Measurements from ENCODE around the gene AUP1. TPM values are rescaled to one million over a fixed set of nuclear protein-coding genes. Genes with fewer than 3 reads are reported as not detected.
A peak's percentile ranks its signal among the peaks of the same experiment; 100 is the strongest.

The AUP1 gene
- total and polyA plus RNA-seq, 9 of the 15 experiments (the other 6 are each of a cell fraction or from before 2014, with no cell fraction given): 70.7 to 245 (median 165) TPM

GRCh38 chr2:74488643-74489481 is 40.6 kb downstream of the AUP1 start:
- POLR2A ChIA-PET: interaction anchor here (1.2 to 2.4 kb wide), 3 partner anchors 8 to 15 kb away, joined by 5 to 13 read pairs (median 6); no protein-coding TSS in a partner anchor
- intact Hi-C loops (cut with micrococcal nuclease): no loop called here

More at GRCh38 chr2:74488643-74489481, 40.6 kb downstream of the AUP1 start:
- WGBS (ENCODE audit: insufficient coverage, low coverage, missing lambda C conversion rate): 73% methylated on average over 9 of the region's 9 CpGs
- Histone ChIP-seq H3K4me3 (no peak overlapping the region), H3K27ac (ENCODE audit: extremely low read depth, low read depth, low read length) (no peak overlapping the region; the same call in 2 of the 3 replicates), H3K36me3 (ENCODE audit: control insufficient read depth, insufficient read depth, low read length) (peaks cover 57% of the 10 kb centered on the region; the same call in 2 of the 3 replicates), H3K9me1 (ENCODE audit: control insufficient read depth, insufficient read depth, low read length) (no peaks in the 10 kb centered on the region), H3K9ac (ENCODE audit: insufficient read depth in 1 of 2, low read depth in 2 of 2, low read length in 2 of 2) (peak overlapping the region in 1 of 2 experiments; percentile 52; a peak in 1 of 4 replicates), H2AFZ (ENCODE audit: low read depth, low read length) (no peak overlapping the region), H3K4me2 (ENCODE audit: insufficient read depth, low read length) (no peak overlapping the region), H3K4me1 (replicated peaks in 1 of 2; ENCODE audit: control insufficient read depth in 2 of 2, insufficient read depth in 2 of 2, low read length in 2 of 2) (peaks cover 4 to 8% of the 10 kb centered on the region in 2 experiments; a peak in 4 of 5 replicates), H3K79me2 (ENCODE audit: control insufficient read depth, insufficient read depth, low read length) (0 out of 3 replicates have a peak, but pooled peaks cover 3% of the 10 kb centered on the region), H3K27me3 (ENCODE audit: control insufficient read depth in 2 of 2, insufficient read depth in 2 of 2, low read length in 2 of 2) (no peaks in the 10 kb centered on the region), H3K9me3 (replicated peaks; ENCODE audit: control insufficient read depth, insufficient read depth, low read depth, low read length) (no peaks in the 10 kb centered on the region), H4K20me1 (replicated peaks; ENCODE audit: control insufficient read depth, insufficient read depth, low read length) (no peaks in the 10 kb centered on the region)
- ATAC-seq (peak; percentile 71), DNase-seq (ENCODE audit: extremely low read depth in 1 of 4, low spot score in 3 of 4) (no peak), FAIRE-seq (no peak)
- no TSS peak for BruUV-seq (replicated peaks)
- CTCF ChIA-PET (ENCODE audit: low intra/inter-chr PET ratio): no interaction called here
- TF ChIP-seq E4F1 (CRISPR knock-in tag; IDR thresholded peaks at IDR 0.05; ENCODE audit: borderline replicate concordance) (no peak), ZNF764 (CRISPR knock-in tag; IDR thresholded peaks at IDR 0.05; ENCODE audit: low read depth) (no peak), THRB (CRISPR knock-in tag; conservative IDR thresholded peaks at IDR 0.05) (no peak)
- TF ChIP-seq, protein P1, sequence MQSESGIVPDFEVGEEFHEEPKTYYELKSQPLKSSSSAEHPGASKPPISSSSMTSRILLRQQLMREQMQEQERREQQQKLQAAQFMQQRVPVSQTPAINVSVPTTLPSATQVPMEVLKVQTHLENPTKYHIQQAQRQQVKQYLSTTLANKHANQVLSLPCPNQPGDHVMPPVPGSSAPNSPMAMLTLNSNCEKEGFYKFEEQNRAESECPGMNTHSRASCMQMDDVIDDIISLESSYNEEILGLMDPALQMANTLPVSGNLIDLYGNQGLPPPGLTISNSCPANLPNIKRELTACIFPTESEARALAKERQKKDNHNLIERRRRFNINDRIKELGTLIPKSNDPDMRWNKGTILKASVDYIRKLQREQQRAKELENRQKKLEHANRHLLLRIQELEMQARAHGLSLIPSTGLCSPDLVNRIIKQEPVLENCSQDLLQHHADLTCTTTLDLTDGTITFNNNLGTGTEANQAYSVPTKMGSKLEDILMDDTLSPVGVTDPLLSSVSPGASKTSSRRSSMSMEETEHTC (IDR thresholded peaks at IDR 0.05): no peak
- TF ChIP-seq, protein P2, sequence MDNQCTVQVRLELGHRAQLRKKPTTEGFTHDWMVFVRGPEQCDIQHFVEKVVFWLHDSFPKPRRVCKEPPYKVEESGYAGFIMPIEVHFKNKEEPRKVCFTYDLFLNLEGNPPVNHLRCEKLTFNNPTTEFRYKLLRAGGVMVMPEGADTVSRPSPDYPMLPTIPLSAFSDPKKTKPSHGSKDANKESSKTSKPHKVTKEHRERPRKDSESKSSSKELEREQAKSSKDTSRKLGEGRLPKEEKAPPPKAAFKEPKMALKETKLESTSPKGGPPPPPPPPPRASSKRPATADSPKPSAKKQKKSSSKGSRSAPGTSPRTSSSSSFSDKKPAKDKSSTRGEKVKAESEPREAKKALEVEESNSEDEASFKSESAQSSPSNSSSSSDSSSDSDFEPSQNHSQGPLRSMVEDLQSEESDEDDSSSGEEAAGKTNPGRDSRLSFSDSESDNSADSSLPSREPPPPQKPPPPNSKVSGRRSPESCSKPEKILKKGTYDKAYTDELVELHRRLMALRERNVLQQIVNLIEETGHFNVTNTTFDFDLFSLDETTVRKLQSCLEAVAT (IDR thresholded peaks at IDR 0.05): no peak
- in situ Hi-C loops (cut with MboI): loop anchor here (5.0 kb wide), 1 partner anchor 83 kb away; no protein-coding TSS in a partner anchor

Measured in K562 (cell line).